Nephron (organoid): ENCODE data around the gene EARS2.

Source experiments
- H3K27ac Mint-ChIP-seq, 3 experiments: 2 replicates each; pipeline ENCODE4 v1.8.0; 2020; ENCODE audit warnings: mixed read lengths in 3 of 3, mild to moderate bottlenecking in 2 of 3, moderate library complexity in 1 of 3
- H3K27me3 Mint-ChIP-seq: 2 replicates; pipeline ENCODE4 v1.8.0; 2021; ENCODE audit warnings: low read depth, mild to moderate bottlenecking, moderate library complexity, mixed read lengths
- H3K36me3 Mint-ChIP-seq: 2 replicates; pipeline ENCODE4 v1.8.0; 2020; ENCODE audit warnings: low read depth, mixed read lengths
- H3K4me1 Mint-ChIP-seq: 2 replicates; pipeline ENCODE4 v1.8.0; 2020; ENCODE audit warnings: mixed read lengths
- H3K4me3 Mint-ChIP-seq, 3 experiments: 2 replicates each; pipeline ENCODE4 v1.8.0; 2020; ENCODE audit warnings: mild to moderate bottlenecking in 3 of 3, mixed read lengths in 3 of 3, moderate library complexity in 2 of 3
- H3K9me3 Mint-ChIP-seq: 2 replicates; pipeline ENCODE4 v1.8.0; 2020; ENCODE audit warnings: mixed read lengths
- CTCF ChIP-seq, 3 experiments: fragments of 200-600 bp; sonication (generic); IDR thresholded peaks; one replicate each; pipeline ENCODE4 v1.5.0; 2021; ENCODE audit warnings: antibody characterized with exemption in 3 of 3; ENCODE audit not compliant: unreplicated experiment in 3 of 3

Gene EARS2

GRCh38 chr16:23571895-23572294, 14.7 kb upstream of the EARS2 start:
- H3K9me3 Mint-ChIP-seq, result no peaks in the 10 kb centered on the region
- H3K27ac Mint-ChIP-seq, result no peak overlapping the region
- no peaks in the 10 kb centered on the region for H3K4me1 Mint-ChIP-seq
- H3K4me3 Mint-ChIP-seq, result no peak overlapping the region
- H3K36me3 Mint-ChIP-seq, result peaks cover 67% of the 10 kb centered on the region
- TF ChIP-seq CTCF (IDR thresholded peaks at IDR 0.05; ENCODE audit: unreplicated experiment in 3 of 3), result no peak
- H3K27me3 Mint-ChIP-seq, result no peaks in the 10 kb centered on the region

GRCh38 chr16:23570992-23571632, 14.0 kb upstream of the EARS2 start:
- Mint-ChIP-seq H3K9me3 (no peaks in the 10 kb centered on the region), H3K4me3 (no peak overlapping the region), H3K4me1 (no peaks in the 10 kb centered on the region), H3K27me3 (no peaks in the 10 kb centered on the region), H3K27ac (no peak overlapping the region), H3K36me3 (peaks cover 72% of the 10 kb centered on the region)
- no peak for TF ChIP-seq CTCF (IDR thresholded peaks at IDR 0.05; ENCODE audit: unreplicated experiment in 3 of 3)

GRCh38 chr16:23567602-23568001, 10.5 kb upstream of the EARS2 start:
- H3K27ac Mint-ChIP-seq, result no peak overlapping the region
- no peaks in the 10 kb centered on the region for H3K4me1 Mint-ChIP-seq
- peaks cover 75% of the 10 kb centered on the region for H3K36me3 Mint-ChIP-seq
- no peak overlapping the region for H3K4me3 Mint-ChIP-seq
- TF ChIP-seq CTCF (IDR thresholded peaks at IDR 0.05; ENCODE audit: unreplicated experiment in 3 of 3), result no peak
- no peaks in the 10 kb centered on the region for H3K27me3 Mint-ChIP-seq
- no peaks in the 10 kb centered on the region for H3K9me3 Mint-ChIP-seq

GRCh38 chr16:23566724-23567123, 9.6 kb upstream of the EARS2 start:
- H3K27me3 Mint-ChIP-seq, result no peaks in the 10 kb centered on the region
- no peak for TF ChIP-seq CTCF (IDR thresholded peaks at IDR 0.05; ENCODE audit: unreplicated experiment in 3 of 3)
- H3K4me3 Mint-ChIP-seq, result no peak overlapping the region
- H3K9me3 Mint-ChIP-seq, result no peaks in the 10 kb centered on the region
- peaks cover 76% of the 10 kb centered on the region for H3K36me3 Mint-ChIP-seq
- H3K4me1 Mint-ChIP-seq, result no peaks in the 10 kb centered on the region
- no peak overlapping the region for H3K27ac Mint-ChIP-seq

- no peaks in the 10 kb centered on the region for H3K27me3 Mint-ChIP-seq
- H3K27ac Mint-ChIP-seq, result no peak overlapping the region
- no peaks in the 10 kb centered on the region for H3K9me3 Mint-ChIP-seq
- no peak for TF ChIP-seq CTCF (IDR thresholded peaks at IDR 0.05; ENCODE audit: unreplicated experiment in 3 of 3)
- peaks cover 7% of the 10 kb centered on the region for H3K4me1 Mint-ChIP-seq
- peaks cover 72% of the 10 kb centered on the region for H3K36me3 Mint-ChIP-seq
- H3K4me3 Mint-ChIP-seq, result no peak overlapping the region
Observed at GRCh38 chr16:23564575-23565363, 7.6 kb upstream of the EARS2 start.
